ENCODE results near the gene SPTBN1.

DNA sequence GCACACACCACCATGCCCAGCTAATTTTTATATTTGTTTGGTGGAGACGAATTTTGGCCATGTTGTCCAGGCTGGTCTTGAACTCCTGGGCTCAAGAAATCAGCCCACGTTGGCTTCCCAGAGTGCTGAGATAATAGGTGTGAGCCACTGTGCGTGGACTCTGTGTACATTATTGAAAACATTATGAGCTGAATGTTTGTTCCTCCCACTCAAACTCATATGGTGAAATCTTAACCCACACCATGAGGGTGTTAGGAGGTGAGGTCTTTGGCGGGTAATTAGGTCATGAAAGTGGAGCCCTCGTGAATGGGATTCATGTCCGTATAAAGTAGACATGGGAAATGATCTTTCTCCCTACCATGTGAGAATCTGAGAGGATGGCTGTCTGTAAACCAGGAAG, 83.6 kb downstream of the SPTBN1 start:
- TF ChIP-seq NFRKB (IDR thresholded peaks at IDR 0.05) (no peak), SUZ12 (IDR thresholded peaks at IDR 0.05) (no peak), FOXM1 (IDR thresholded peaks at IDR 0.05; ENCODE audit: borderline replicate concordance) (no peak), FOXK2 (IDR thresholded peaks at IDR 0.05) (no peak), ARNT (IDR thresholded peaks at IDR 0.05) (no peak), ELF4 (IDR thresholded peaks at IDR 0.05) (no peak), ZNF384 (IDR thresholded peaks at IDR 0.05) (no peak), FOXA1 (IDR thresholded peaks at IDR 0.05) (no peak)
- TF ChIP-seq, protein P1, sequence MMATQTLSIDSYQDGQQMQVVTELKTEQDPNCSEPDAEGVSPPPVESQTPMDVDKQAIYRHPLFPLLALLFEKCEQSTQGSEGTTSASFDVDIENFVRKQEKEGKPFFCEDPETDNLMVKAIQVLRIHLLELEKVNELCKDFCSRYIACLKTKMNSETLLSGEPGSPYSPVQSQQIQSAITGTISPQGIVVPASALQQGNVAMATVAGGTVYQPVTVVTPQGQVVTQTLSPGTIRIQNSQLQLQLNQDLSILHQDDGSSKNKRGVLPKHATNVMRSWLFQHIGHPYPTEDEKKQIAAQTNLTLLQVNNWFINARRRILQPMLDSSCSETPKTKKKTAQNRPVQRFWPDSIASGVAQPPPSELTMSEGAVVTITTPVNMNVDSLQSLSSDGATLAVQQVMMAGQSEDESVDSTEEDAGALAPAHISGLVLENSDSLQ (IDR thresholded peaks at IDR 0.05), result no peak

All from HEK293T (cell line).